ENCODE measurements around the gene DENND5B.

DNA sequence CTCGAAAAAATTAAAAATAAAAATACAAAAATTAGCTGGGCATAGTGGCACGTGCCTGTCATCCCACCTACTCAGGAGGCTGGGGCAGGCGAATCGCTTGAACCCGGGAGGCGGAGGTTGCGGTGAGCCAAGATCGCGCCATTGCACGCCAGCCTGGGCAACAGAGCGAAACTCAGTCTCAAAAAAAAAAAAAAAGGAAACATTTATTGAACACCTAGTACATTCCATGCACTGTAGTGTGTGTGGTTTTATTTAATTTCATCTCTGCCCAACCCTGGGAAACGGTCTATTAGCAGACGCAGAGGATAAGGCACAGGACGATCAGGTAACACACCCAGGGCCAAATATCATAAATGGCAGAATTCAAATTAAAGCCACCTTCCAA lies 229.2 kb downstream of the DENND5B start:
- TF ChIP-seq, protein P1, sequence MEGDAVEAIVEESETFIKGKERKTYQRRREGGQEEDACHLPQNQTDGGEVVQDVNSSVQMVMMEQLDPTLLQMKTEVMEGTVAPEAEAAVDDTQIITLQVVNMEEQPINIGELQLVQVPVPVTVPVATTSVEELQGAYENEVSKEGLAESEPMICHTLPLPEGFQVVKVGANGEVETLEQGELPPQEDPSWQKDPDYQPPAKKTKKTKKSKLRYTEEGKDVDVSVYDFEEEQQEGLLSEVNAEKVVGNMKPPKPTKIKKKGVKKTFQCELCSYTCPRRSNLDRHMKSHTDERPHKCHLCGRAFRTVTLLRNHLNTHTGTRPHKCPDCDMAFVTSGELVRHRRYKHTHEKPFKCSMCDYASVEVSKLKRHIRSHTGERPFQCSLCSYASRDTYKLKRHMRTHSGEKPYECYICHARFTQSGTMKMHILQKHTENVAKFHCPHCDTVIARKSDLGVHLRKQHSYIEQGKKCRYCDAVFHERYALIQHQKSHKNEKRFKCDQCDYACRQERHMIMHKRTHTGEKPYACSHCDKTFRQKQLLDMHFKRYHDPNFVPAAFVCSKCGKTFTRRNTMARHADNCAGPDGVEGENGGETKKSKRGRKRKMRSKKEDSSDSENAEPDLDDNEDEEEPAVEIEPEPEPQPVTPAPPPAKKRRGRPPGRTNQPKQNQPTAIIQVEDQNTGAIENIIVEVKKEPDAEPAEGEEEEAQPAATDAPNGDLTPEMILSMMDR (IDR thresholded peaks at IDR 0.05) = no peak
- TF ChIP-seq EP300 (IDR thresholded peaks at IDR 0.05) = no peak

Data from stomach (tissue), 4 donors.